Fibroblast of pulmonary artery (primary cell): ENCODE measurements around the gene C9orf85.
"Not testable (repeated sequence)": the region's sequence is repeated elsewhere in the genome, so short reads cannot be mapped to it uniquely, and the experiment has no call there.

ENCODE experiments used
- DNase-seq: peaks from one replicate; pipeline ENCODE4 v3.0.0-alpha.2; 2010; ENCODE audit warnings: low read depth
- H3K4me3 ChIP-seq: replicated peaks from 2 replicates; pipeline ENCODE4 v1.5.1; 2011; ENCODE audit warnings: low read depth, mild to moderate bottlenecking, control low read depth, low read length, moderate library complexity
- TF ChIP-seq, protein P1 (sequence below): IDR thresholded peaks from 2 replicates; pipeline ENCODE4 v1.5.1; 2011; ENCODE audit warnings: mild to moderate bottlenecking, control low read depth, low read length, inconsistent platforms; ENCODE audit errors: missing control alignments

Gene C9orf85

DNA sequence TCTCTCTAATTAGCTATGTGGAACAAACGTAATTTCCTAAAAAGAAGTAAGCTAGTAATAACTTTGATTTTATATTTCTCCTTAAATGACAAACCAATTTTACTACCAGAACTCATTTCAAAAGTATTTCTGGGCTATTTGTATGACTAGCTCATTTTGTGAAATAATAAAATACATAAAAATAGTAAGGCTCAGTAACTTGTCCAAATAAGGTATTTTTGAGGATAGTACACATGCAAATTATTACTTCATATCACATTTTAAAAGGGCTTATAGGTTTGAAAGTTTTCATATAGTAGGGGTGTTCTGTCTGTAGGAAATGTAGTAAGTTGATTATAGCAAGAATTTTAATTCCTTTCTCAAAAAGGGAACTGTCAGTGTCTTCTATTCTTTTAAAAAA, 26.5 kb downstream of the C9orf85 start:
- no peak for DNase-seq
- no peak overlapping the region for H3K4me3 ChIP-seq
- TF ChIP-seq, protein P1, sequence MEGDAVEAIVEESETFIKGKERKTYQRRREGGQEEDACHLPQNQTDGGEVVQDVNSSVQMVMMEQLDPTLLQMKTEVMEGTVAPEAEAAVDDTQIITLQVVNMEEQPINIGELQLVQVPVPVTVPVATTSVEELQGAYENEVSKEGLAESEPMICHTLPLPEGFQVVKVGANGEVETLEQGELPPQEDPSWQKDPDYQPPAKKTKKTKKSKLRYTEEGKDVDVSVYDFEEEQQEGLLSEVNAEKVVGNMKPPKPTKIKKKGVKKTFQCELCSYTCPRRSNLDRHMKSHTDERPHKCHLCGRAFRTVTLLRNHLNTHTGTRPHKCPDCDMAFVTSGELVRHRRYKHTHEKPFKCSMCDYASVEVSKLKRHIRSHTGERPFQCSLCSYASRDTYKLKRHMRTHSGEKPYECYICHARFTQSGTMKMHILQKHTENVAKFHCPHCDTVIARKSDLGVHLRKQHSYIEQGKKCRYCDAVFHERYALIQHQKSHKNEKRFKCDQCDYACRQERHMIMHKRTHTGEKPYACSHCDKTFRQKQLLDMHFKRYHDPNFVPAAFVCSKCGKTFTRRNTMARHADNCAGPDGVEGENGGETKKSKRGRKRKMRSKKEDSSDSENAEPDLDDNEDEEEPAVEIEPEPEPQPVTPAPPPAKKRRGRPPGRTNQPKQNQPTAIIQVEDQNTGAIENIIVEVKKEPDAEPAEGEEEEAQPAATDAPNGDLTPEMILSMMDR = no peak

DNA sequence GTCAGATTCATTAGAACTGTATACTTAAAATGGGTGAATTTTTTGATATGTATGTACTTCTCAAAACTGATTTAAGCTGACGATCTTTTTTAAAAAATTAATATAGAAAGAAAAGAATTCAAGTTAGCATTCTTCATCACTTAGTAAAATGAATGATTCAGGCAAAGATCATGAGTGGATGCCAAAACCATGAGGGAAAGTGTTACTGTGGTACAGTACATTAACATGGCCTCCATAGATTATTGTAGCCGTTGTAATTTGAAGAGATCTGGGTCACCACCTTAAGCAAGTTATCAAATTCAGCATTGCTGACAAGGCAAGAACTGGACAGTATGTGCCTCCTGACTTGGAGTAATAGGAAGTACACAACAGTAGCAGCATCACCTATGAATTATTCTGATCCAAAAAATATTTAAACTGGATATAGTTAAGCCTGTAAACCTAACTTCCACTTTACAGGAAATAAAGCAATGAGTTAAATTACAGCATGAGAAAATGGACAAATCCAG, 29.7 kb downstream of the C9orf85 start:
- H3K4me3 ChIP-seq = no peak overlapping the region
- peak; percentile 10 for DNase-seq
- TF ChIP-seq, protein P1 = no peak

DNA sequence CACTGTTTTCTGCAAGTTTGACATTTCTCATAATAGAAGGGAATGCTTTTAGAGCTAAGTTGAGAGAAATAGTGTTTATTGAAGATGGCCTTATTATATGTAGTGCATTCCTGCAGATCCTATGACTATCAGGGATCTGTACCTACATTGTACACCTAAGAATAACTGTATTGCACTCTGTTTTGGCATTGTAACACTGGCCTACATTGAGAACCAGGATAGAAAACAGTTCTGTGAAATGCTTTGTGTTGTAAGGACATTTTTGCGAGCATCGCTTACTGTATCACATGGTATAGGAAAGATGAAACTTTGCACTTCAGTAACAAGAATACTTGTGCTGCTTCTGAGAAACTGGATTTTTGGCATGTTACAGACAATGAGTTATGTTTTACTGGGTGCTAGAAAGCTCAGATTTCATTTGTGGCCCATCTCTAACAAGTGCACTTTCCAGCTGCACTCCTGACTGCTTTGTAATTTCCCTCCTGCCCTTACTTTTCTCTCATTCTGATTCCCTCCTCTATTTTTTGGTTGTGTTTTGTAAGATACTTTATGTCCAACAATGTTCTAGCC, 30.6 kb downstream of the C9orf85 start:
- TF ChIP-seq, protein P1 = no peak

DNA sequence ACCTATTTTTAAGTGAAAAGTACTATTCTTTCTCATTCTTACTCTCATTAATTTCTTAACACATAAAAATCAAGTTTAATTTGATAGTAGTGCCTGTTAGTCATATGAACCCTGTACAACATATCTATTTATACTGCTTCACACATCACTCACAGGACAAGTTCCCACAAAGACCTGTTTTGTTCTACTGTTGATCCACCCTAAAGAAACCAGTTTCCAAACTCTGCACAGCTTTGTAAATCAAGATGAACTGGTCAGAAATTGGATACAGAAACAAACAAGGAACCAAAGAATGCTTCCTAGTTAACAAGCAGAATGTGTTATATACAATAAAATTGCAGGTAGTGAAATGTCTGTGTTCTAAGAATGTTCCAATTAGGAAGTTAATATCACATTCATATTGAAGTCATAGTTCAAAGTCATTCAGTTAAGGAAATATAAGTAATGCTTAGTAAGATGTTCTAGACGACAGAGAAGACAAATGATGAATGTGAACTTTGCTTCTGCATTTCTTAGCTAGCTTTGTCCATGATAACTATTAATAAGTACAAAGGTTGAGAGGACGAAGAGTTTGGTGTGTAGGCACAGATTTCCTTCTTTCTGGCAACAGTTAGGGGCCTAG, 33.4 kb downstream of the C9orf85 start:
- no peak overlapping the region for H3K4me3 ChIP-seq
- TF ChIP-seq, protein P1 = no peak
- DNase-seq = no peak

More for the DNA sequence above, 30.6 kb downstream of the C9orf85 start:
- no peak for DNase-seq
- no peak overlapping the region for H3K4me3 ChIP-seq

- DNase-seq, H3K4me3 ChIP-seq: not testable (repeated sequence)
Measured at GRCh38 chr9:71954652-71955051, 43.2 kb downstream of the C9orf85 start.

DNA sequence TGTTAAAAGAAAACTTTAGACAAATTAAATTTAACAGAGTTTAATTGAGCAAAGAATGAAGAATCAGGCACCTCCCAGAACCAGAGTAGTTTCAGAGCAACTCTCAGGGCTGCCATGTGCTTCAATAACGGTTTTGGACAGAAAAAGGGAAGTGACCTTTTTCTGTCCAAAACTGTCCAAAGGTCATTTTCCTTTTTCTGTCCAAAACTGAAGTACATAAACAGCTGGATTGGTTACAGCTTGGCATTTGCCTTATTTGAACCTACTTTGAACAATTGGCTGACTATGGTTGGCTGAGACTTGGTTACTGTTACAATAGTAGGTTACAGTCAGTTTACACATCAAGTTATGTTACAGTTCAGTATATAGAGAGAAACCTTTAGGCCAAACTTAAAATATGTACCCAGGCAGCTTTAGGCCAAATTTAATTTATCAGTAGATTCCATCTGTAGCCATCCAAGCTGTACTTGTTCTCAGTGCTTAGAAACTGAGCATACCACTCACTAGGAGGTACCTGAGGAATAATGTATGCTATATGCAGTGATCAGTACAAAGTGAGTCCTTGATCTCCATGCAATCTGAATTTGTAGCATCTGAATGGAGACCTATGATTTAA, 44.0 kb downstream of the C9orf85 start:
- DNase-seq = no peak
- H3K4me3 ChIP-seq = no peak overlapping the region
- TF ChIP-seq, protein P1 = no peak

DNA sequence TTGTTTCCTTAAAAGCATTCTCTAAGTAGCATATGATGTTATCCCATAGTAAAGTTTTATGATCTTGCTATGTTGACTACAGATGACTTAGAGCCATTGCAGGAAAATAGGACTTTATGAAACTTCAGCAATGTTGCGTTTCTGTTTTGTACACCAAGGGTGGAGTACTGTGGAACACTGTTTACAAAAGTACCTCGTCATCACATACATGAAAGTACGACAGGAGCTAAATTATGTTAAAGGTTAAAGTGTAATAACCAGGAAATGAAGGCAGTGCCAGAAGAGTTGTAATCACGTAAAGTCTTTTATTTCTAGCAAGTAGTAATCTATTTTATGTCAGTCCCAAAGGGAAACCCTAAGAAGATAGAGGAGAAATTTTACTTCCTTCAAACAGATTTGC, 50.9 kb downstream of the C9orf85 start:
- H3K4me3 ChIP-seq = no peak overlapping the region
- DNase-seq = no peak
- TF ChIP-seq, protein P1 = no peak

DNA sequence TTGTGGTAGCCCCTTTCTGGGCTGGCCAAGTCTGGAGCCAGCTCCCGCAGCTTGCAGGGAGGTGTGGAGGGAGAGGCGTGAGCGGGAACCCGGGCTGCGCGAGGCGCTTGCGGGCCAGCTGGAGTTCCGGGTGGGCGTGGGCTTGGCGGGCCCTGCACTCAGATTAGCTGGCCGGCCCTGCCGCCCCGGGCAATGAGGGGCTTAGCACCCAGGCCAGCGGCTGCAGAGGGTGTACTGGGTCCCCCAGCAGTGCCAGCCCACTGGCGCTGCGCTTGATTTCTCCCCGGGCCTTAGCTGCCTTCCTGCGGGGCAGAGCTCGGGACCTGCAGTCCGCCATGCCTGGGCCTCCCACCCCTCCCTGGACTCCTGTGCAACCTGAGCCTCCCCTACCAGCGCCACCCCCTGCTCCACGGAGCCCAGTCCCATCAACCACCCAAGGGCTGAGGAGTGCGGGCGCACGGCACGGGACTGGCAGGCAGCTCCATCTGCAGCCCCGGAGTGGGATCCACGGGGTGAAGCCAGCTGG, 52.1 kb downstream of the C9orf85 start:
- DNase-seq, H3K4me3 ChIP-seq: not testable (repeated sequence)
